ENCODE data around the gene ATG101.

DNA sequence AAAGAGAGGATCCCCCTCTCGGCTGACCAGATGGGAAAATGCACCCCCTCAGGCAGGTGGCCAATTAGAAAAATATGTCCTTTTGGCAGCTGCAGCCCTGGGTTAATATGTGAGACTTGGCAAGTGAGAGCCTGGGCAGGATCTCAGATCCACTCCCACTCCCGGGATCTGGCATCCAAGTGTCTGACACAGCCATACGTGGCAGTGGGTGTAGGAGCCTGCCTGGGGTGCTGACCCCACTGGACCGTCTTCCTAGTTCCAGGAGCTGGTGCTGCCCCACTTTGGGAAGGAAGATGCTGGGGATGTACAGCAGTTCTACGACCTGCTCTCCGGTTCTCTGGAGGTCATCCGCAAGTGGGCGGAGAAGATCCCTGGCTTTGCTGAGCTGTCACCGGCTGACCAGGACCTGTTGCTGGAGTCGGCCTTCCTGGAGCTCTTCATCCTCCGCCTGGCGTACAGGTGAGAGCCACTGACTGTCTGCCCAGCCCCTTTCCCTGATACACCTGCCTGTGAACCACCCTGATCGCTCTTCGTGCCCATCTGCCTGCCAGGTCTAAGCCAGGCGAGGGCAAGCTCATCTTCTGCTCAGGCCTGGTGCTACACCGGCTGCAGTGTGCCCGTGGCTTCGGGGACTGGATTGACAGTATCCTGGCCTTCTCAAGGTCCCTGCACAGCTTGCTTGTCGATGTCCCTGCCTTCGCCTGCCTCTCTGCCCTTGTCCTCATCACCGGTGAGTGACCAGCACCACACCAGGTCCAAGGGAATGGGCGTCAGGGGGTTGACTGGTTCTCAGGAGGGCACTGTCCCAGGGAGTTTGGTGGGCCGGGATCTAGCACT lies 12.8 kb upstream of the ATG101 start:
- TF ChIP-seq, protein P1, sequence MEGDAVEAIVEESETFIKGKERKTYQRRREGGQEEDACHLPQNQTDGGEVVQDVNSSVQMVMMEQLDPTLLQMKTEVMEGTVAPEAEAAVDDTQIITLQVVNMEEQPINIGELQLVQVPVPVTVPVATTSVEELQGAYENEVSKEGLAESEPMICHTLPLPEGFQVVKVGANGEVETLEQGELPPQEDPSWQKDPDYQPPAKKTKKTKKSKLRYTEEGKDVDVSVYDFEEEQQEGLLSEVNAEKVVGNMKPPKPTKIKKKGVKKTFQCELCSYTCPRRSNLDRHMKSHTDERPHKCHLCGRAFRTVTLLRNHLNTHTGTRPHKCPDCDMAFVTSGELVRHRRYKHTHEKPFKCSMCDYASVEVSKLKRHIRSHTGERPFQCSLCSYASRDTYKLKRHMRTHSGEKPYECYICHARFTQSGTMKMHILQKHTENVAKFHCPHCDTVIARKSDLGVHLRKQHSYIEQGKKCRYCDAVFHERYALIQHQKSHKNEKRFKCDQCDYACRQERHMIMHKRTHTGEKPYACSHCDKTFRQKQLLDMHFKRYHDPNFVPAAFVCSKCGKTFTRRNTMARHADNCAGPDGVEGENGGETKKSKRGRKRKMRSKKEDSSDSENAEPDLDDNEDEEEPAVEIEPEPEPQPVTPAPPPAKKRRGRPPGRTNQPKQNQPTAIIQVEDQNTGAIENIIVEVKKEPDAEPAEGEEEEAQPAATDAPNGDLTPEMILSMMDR (optimal IDR thresholded peaks at IDR 0.05 in 1 of 3, IDR thresholded peaks at IDR 0.05 in 1 of 3, conservative IDR thresholded peaks at IDR 0.05 in 1 of 3; ENCODE audit: extremely low read depth in 1 of 3, insufficient read depth in 2 of 3, low read length in 3 of 3), result no peak
- TF ChIP-seq EZH2 (IDR thresholded peaks at IDR 0.05; ENCODE audit: low read length), result no peak
